ENCODE results near the gene RBM20.
"Not testable (repeated sequence)": the region's sequence is repeated elsewhere in the genome, so short reads cannot be mapped to it uniquely, and the experiment has no call there.

GRCh38 chr10:110767601-110768000 lies 123.5 kb downstream of the RBM20 start:
- TF ChIP-seq CTCF, EZH2, EZH2phosphoT487 (IDR thresholded peaks at IDR 0.05): not testable (repeated sequence)

Measured in neural progenitor cell (in vitro differentiated cells).